HG03135 (cell line): Measurements from ENCODE around the gene LIPE.
"Not testable (repeated sequence)": the region's sequence is repeated elsewhere in the genome, so short reads cannot be mapped to it uniquely, and the experiment has no call there.

Experiments used
- ATAC-seq: cut with Tn5 transposase; IDR thresholded peaks from one replicate; pipeline ENCODE4 v1.9.1; 2021; ENCODE audit warnings: mild to moderate bottlenecking, moderate library complexity; ENCODE audit not compliant: unreplicated experiment

The LIPE gene

DNA sequence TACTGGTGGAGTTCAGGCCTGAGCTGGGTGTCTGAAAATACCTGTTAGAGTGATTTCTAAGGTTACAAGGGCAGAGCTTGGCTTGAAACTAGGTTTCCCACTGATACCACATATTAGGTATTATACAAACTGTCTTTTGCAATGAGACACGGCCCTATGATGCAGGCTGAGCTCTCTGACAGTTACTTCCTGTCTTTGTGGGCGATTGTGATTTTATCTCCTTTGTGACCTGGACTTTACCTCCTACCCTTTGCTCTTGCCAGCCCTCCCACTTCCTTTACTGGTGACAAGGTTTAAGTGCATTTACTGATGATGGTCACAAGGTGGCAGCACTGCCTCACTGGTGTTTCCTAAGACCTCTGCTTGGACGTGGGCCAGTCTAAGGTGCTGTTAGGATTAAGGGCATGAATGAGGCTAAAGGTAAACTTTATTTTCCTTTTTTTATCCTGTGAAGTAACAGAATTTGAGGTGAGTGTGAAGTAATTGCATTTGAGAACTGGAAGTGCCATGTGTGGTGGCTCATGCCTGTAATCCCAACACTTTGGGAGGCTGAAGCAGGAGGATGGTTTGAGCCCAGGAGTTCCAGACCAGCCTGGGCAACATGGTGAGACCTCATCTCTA lies 23.2 kb upstream of the LIPE start:
- ATAC-seq, result peak; percentile 89

DNA sequence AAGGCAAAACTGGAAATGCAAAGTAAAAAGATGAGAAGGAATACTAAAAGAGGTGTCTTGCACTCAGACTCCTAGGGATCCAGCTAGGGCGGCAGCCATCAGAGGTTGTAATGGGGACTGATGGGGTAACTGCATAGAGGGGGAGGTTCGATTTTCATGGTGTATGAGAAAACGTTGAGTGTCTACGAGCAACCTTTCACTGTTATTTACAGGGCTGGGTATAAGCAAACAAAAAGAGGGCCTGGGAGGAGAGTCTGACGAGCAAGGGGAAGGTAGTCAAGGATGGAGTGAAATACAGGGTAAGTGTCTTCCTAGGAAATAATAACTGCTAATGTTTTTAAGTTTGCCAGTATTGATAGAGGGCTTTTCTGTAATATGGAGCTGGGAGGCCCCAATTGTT lies 21.1 kb upstream of the LIPE start:
- not testable (repeated sequence) for ATAC-seq

DNA sequence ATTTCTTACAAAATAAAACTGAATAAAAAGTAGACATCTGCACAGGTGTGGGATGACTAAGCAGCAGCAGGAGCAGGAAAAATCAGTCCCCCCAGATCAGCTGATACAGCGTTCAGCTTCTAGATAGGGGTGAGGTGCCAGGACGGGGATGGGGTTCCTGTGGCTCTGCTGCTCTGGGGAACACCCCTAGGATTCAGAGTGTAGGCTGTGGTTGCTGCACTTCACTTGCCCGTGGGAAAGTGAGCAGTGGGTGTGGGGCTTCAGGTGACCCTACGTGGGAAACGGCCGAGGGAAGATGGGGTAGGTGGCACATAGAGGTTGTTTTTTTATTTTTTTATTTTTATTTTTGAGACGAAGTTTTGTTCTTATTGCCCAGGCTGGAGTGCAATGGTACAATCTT lies 18.8 kb upstream of the LIPE start:
- no peak for ATAC-seq

DNA sequence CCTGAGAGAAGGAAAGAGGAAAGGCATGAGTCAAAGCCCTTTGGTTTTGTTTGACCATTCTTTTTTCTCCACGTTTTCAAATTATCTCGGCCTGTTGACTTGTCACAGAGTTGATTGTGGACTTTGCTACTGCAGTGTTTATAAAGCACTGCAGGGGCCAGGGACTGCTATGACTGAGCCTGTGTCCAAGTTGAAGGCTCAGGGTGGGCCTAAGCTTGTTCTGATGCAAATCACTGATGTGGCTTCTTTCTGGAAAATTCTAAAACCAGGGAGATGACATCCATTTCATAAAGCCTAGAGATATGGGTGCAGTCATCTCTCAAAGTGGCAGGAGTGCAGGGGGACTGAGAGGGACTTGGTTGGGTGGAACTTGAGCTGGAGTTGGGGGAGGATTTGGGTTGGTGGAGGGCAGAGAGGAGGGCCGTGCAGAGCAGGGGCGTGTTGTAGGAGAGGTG lies 16.8 kb upstream of the LIPE start:
- ATAC-seq, result no peak

DNA sequence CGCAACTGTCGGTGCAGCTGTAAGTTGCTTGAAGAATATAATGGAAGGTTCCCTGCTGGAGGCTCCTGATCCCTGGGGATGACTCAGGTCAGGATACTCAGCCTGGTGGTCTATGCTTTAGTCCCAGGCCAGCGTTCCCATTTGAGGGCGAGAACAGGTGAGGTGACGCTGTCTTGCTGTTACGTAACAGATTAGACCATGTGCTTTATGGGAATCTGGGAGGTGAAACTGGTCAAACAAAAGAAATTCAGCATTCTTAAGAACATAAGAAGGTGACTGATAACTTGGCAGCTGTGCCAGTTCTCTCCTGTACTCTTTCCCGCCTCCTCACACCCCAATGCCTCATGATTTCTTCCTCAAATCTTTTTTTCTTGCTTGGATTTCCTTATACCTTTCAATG lies 15.6 kb upstream of the LIPE start, which contains the start of gene CXCL17:
CXCL17 (minus strand) TSS at position 114 of the 400 bp plus-strand sequence. CDS start 114 bp downstream, outside the sequence.
- ATAC-seq, result no peak

DNA sequence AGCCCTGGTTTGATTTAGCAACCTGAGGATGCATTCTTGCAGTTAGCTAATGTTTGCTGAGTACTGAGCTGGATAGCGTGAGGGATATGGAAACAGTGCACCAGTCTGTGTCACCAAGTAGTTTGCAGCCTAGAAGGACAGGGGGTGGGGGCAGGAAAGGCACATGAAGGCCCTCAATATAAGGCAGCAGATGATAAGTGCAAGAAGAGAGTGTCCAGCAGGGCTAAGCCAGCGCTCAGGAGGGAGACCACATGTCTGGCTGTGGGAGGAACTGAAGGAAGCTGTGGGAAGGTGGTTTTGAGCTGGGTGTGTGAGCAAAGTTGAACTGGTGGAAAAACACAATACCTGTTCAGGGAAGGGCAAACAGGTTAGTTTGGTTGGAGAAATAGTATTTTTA lies 13.9 kb upstream of the LIPE start:
- no peak for ATAC-seq

DNA sequence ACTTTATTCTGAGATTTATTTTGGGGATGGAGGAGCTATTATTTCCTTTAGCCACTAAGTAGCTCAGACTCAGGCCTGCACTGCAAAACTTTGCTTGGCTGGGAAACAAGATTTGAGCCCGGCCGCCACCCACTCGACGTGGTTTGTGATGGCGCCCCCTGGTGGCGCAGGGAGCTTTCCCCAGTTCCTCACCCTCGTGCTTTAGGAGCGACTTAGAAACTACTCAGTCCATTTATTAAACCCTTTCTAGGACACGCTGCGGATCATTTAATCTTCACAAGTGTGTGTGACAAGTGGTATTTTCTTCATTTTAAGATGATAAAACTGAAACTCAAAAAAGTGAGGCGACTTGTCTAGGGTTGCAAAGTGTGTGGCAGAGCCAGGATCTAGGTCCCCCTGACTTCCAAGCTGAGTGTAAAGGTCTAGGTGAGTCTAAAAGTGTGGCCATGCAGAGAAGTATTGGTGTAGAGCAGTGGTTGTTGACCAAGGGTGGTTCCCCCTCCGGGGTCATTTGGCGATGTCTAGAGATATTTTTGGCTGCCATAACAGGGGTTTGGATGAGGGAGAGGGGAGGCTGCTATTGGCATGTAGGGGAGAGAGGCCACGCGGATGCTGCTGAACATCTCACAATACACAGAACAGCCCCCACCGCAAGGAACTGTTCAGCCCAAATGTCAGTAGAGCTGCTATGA lies 13.3 kb upstream of the LIPE start:
- no peak for ATAC-seq

DNA sequence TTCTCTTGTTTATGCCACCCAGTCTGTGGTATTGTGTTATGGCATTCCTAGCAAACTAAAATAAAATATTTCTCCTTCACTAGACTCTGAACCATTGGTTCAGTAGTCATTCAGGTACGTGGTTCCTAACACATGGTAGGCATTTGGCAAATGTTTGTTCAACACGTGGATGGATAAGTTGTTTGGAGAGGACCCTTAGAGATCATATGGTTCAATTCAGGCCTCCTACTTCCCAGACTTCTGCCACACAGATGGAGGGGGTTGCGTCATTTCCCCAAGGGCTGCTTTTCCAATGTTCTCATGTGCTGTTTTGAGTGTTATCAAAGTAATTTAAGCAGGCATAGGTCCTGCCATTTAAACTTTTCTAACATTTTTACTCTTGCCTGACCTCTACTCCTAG lies 8.8 kb upstream of the LIPE start:
- no peak for ATAC-seq

DNA sequence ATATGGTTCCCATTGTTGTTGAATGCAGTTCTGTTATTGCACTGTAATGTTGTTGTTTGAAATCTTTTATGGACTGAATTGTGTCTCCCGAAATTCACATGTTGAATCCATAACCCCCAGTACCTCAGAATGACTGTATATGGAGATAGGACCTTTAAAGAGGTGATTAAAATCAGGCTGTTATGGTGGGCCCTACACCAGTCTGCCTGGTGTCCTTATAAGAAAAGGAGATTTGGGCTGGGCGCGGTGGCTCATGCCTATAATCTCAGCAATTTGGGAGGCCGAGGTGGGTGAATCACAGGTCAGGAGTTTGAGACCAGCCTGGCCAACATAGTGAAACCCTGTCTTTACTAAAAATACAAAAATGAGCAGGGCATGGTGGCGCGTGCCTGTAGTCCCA lies 8.1 kb upstream of the LIPE start:
- no peak for ATAC-seq

DNA sequence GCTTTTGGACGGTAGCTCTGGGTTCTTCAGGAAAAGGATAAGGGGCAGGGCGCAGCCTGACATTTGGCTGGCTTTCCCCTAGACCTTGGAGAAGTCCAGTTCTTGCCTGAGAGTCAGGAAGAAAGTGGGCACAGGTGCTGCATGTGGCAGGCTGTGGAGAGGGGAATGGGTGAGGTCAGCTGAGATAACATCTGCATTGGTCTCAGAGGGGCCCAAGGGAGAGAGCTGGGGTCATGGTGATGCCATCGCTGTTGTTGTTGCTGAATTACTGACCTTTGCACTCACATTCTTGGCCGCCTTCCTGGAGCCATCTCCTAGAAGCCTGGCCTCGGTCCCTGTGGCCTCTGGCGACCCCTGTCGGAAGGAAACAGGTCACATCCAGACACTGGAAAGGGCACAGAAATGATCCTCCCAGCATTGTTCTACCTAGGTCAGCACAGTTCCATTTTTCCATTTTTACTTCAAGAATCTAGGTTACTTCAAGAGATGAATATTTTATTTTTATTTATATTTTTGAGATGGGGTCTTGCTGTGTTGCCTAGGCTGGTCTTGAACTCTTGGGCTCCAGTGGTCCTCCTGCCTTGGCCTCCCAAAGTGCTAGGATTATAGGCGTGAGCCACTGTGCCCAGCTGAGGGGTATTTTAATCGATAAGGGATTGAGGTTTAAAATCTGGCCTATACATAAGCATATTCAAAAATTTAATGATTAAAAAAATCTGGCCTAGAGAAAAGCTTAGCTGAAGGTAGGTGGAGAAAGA lies 6.5 kb upstream of the LIPE start:
- ATAC-seq, result no peak

DNA sequence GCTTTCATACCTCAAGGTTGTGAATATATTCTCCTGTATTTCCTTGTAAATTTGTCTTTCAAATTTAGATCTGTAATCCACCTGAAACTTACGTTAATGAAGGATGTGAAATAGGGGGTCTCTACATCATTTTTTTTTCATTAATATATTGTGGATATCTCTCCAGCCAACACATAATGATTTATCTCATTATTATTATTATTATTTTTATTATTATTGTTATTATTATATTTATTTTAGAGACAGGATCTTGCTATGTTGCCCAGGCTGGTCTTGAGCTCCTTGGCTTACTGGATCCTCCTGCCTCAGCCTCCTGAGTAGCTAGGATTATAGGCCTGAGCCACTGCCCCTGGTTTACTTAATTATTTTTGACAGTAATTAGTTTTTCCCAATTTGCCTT lies 4.3 kb upstream of the LIPE start:
- ATAC-seq, result no peak

DNA sequence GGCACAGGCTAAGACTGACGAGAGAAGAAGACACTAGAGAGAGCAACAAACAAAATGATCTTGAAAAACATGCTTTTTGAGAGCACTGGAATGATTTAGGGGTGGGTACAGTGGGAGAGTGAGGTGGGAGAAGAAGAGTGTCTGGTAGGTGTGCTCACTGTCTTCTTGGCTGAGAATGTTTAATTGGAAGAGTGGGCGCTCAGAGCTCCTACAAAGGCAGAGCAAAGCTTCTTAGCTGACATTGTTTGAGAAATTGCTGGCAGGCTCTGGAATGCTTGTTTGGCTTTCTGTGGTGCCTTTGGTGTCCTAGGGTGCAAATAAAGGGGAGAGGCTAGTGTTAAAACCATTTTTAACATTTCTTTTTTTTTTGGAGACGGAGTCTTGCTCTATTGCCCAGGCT lies 1.5 kb upstream of the LIPE start:
- ATAC-seq, result no peak

DNA sequence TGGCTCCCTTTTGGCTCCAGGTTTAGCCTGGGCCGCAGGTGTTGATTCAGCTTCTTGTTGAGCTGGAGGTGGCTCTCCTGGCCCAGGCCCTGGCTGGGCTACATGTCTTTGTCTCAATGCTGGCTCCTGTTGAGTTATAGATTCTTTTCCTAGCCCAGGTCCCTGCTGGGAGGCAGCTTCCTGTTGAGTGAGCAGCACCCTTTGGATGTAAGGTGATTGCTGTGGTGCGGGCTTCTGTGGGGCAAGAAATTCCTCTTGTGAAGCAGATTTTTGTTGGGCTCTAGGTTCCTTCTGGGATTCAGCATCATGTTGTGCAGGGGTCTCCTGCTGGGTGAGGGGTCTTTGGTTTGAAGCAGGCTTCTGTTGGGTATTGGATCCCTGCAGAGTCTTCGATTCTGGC lies 545 bp downstream of the LIPE start:
- ATAC-seq, result no peak

DNA sequence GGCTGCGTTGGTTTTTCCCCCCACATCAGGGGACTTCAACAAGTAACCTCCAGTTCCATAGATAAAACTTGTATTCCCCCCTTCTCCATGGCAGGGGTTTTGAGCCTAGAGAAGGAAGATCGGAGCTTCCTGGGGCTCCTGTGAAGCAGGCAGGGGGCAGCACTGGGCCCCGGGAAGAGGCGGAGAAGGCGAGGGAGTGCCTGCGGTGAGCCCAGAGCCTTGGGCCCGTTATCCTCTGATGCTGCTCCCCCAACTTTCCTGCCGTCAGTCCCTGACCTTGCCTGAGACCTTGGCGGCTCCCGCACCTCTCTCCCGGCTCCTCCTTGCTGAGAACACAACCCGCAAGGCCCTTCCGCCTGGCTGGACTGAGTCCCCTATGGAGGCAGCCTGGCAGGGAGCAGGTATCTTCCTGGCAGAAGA lies 2.5 kb downstream of the LIPE start:
- ATAC-seq, result no peak

DNA sequence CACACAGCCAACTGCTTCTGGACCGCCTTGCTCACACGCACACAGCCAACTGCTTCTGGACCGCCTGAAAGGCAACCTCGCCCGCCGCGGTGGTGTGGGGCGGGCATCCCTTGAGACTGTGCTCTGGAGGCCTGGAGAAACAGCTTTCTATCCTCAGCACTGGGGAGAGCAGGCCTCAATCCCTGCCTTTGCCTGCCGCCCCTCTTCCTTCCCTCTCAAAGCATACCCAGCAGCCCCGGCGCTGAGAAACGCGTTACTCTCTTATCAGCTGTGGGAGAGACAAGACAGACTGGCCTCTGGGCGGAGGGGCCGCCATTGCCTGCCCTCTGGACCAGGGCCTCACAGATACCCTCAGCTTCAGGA lies 2.9 kb downstream of the LIPE start:
- no peak for ATAC-seq

DNA sequence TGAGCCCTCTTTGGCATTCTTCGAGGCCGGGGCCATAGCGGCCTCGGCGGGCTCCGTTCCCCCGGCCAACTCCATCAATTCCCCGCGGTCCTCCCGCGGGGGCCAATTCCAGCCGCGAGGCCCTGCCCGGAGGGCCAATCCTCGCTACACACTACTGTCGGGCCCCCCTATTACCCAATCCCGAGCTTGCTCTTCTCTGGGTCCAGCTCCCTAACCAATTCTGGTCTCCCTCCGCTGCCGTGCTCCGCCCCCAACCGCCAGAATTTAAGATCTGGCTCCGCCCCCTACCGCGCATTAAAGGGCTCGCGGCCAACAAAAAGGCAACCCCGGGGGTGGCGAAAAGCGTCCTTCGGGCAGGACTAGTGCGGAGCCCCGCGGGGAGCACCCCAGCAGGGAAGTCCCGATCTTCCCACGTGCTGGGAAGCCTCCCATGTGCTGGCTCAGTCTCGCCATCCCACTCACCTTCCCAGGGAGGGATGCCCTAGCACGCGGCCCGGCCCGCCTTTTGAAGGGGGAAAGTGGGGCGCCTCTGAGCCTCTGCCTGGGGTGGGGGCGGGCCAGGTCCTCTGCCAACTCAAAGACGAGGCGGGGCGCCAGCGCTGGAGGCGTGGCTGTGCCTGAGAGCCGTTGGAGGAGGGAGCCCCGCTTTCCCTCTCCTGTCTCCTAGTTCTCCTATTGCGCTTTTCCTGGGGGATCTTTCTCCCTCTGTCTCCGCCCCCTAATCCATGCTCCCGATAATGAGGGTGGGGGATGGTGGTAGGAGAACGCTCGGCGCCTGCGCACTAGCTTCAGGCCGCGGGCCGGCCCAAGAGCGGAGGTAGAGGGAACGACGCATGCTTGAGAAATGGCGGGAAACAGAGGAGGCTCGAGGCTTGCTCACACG lies 3.5 kb downstream of the LIPE start:
- ATAC-seq, result peak; percentile 85

DNA sequence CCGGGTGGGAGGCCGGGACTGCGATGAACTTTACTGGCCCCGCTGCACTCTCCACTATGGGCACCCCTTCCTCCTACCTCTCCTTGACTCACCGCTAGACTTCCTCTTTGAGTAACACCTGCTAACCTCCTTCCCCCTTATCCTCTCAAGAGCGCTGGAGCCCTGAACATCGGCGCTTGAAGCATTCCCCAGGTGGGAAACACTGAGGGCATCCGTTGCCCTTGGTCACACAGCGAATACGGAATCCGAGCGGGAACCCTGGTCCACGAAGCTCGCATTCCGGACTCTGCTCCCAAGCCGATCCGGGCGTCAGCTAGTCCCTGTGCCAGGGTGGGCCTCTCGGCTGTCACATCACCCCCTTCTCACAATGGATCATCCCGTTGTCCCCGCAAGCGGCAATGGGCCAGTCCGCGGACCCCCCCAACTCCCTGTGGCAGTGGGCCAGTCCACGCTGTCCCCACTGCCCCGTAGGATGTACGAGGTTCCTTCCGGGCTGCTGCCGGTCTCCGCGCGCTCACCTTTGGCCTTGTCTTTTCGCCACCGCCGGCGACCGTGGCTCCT lies 4.2 kb downstream of the LIPE start:
- ATAC-seq, result peak; percentile 38

DNA sequence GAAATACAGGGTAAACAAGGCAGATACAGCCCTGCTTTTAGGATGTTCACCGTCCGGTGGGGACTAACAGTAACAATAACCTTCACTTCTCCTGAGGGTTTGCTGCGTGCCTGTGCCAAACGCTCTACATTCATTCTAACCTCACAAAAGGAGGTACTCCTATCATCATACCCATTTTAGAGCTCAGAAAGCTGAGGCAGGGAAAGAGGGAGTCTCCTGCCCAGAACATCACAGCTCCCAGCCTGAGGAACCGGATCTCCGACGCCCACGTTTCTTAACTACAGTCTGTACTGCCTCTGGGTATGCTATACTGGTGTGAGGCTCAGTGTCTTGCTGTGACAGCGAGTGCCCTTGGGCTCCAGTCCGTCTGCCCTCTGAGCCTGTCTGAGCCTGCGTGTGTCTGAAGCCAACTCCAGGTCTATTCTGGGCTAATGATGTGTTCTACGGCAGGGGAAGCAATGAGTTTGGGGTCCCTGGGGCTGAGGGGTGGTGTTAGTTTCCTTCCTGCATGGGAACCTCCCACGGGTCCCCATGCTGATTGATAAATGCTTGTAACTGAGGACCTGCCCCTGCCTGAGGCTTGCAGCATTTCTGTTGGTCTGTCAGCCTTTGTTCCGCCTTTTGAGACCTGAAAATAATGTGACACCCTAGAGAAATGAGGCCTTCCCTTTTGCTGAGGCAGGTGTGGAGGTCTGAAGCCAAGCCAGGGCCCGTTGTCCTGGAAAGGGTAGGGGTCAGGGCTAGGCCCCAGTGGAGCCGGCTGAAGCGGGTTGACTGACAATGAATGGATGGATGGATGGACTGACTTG lies 4.9 kb downstream of the LIPE start:
- ATAC-seq, result peak; percentile 13

DNA sequence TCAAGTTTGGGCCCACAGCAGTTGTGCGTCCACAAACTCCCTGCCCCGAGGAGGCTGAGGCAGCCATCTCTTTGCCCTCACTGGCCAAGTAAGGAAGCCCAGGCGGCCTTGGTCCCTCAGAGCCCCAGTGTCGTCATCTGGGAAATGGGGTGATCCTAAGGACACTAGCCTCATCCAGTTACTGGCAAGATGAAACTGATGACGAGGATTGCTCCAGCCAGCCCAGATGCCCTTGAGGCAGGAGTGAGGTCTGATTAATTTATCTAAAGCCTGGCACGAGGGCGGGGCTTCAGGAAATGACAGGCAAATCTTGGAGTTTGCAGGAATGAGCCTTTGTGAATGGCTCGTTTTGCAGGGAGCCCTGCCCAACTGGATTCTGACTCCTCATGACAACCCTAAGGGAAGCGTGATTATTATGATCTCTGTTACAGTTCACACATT lies 5.6 kb downstream of the LIPE start:
- no peak for ATAC-seq

DNA sequence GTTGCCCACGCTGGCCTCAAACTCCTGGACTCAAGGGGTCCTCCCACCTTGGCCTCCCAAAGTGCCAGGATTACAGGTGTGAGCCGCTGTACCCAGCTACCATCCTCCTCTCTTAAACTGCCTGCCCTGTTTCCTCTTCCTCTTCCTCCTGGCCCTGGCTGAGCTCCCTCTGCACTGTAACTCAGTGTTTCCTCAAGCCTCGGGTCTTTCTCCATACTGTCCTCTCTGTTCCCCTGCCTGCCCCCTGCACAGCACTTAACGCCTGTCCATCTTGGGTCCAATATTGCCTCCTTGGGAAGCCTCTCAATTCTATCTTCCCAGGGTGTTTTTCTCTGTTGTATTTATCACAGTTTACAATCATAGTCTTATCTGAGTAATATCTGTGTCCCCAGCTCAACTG lies 6.1 kb downstream of the LIPE start:
- ATAC-seq, result no peak
